Measurements from ENCODE around the gene CDH5. TPM values are rescaled to one million over a fixed set of nuclear protein-coding genes. Genes with fewer than 3 reads are reported as not detected.

The CDH5 gene
- total and polyA plus RNA-seq, 12 donors = 39.4 to 81.2 (median 52.9) TPM

- no peak for TF ChIP-seq CTCF (IDR thresholded peaks at IDR 0.05)
- ATAC-seq (no peak), DNase-seq (no peak)
- H3K9me3 ChIP-seq = no peaks in the 10 kb centered on the region
- H3K27ac ChIP-seq = peak overlapping the region in 4 of 10 donors; percentile 72 to 80 (median 76)
- intact Hi-C loops (cut with DNase I) = no loop called here
- H3K27me3 ChIP-seq = no peaks in the 10 kb centered on the region
- 78 to 80% methylated on average over 9 of the region's 9 CpGs for WGBS, 2 donors
- H3K36me3 ChIP-seq = peaks cover 0 to 40% (median 0%) of the 10 kb centered on the region in 9 donors
- peak overlapping the region in 2 of 10 donors; percentile 2 to 11 for H3K4me3 ChIP-seq
- H3K4me1 ChIP-seq = peaks cover 0 to 91% (median 36%) of the 10 kb centered on the region in 9 donors
These were observed 9.0 kb downstream of the CDH5 start for GRCh38 chr16:66375451-66375850.

DNA sequence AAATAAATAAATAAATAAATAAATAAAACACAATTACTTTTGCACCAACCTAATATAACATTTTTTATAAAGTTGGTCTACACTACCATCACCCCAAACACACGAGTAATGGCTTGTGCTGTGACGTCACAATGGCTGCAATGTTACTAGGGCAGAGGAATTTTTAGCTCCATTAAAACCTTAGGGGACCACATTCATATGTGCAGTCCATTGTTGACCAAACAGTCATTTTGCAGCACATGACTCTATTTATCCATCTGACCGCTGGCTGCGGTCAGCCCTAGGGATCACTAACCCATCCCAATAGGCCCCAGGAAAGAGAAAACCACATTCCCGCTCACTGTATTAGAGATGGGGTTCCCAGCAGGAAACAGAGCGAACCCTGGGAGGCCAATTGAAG lies 9.6 kb downstream of the CDH5 start:
- ATAC-seq (peak in 2 of 8 donors; percentile 2), DNase-seq (no peak)
- WGBS, 2 donors = 69 to 74% methylated on average over 6 of the region's 6 CpGs
- peaks cover 0 to 46% (median 0%) of the 10 kb centered on the region in 9 donors for H3K36me3 ChIP-seq
- peak overlapping the region in 4 of 10 donors; percentile 2 to 20 (median 14) for H3K4me3 ChIP-seq
- H3K4me1 ChIP-seq = peaks cover 0 to 91% (median 40%) of the 10 kb centered on the region in 9 donors
- H3K27me3 ChIP-seq = no peaks in the 10 kb centered on the region
- peak overlapping the region in 8 of 10 donors; percentile 59 to 80 (median 72) for H3K27ac ChIP-seq
- TF ChIP-seq CTCF (IDR thresholded peaks at IDR 0.05) = no peak
- H3K9me3 ChIP-seq = no peaks in the 10 kb centered on the region
- intact Hi-C loops (cut with DNase I) = no loop called here

GRCh38 chr16:66376577-66377305 lies 10.2 kb downstream of the CDH5 start:
- WGBS, 2 donors = 66 to 69% methylated on average over 10 of the region's 10 CpGs
- peak overlapping the region in 3 of 10 donors; percentile 11 to 20 (median 17) for H3K4me3 ChIP-seq
- ATAC-seq = peak; percentile 26 to 67 (median 57)

GRCh38 chr16:66377324-66377723 lies 10.8 kb downstream of the CDH5 start:
- peak overlapping the region in 1 of 10 donors; percentile 7 for H3K4me3 ChIP-seq
- intact Hi-C loops (cut with DNase I) = no loop called here
- WGBS, 2 donors = 63 to 68% methylated on average over 3 of the region's 3 CpGs
- peaks cover 0 to 48% (median 0%) of the 10 kb centered on the region in 9 donors for H3K36me3 ChIP-seq
- no peak for TF ChIP-seq CTCF (IDR thresholded peaks at IDR 0.05)
- no peaks in the 10 kb centered on the region for H3K27me3 ChIP-seq
- peak overlapping the region in 9 of 10 donors; percentile 59 to 80 (median 72) for H3K27ac ChIP-seq
- DNase-seq (no peak), ATAC-seq (peak in 5 of 8 donors; percentile 9 to 22 (median 11))
- peaks cover 5 to 91% (median 38%) of the 10 kb centered on the region in 9 donors for H3K4me1 ChIP-seq
- H3K9me3 ChIP-seq = no peaks in the 10 kb centered on the region

More at GRCh38 chr16:66376577-66377305, 10.2 kb downstream of the CDH5 start:
- H3K27ac ChIP-seq = peak overlapping the region in 9 of 10 donors; percentile 59 to 80 (median 72)
- no peak for TF ChIP-seq CTCF (IDR thresholded peaks at IDR 0.05)
- H3K36me3 ChIP-seq = peaks cover 0 to 51% (median 0%) of the 10 kb centered on the region in 9 donors
- no peaks in the 10 kb centered on the region for H3K27me3 ChIP-seq
- intact Hi-C loops (cut with DNase I) = no loop called here
- H3K9me3 ChIP-seq = no peaks in the 10 kb centered on the region
- peaks cover under 1 to 91% (median 40%) of the 10 kb centered on the region in 9 donors for H3K4me1 ChIP-seq
- DNase-seq = no peak

Data from heart right ventricle (tissue), 16 donors.